ENCODE measurements around the gene MTG2. TPM values are rescaled to one million over a fixed set of nuclear protein-coding genes. Genes with fewer than 3 reads are reported as not detected.
A peak's percentile ranks its signal among the peaks of the same experiment; 100 is the strongest.

The MTG2 gene
- total RNA-seq, 1 donor from 2014 or later, result 21.6 TPM

DNA sequence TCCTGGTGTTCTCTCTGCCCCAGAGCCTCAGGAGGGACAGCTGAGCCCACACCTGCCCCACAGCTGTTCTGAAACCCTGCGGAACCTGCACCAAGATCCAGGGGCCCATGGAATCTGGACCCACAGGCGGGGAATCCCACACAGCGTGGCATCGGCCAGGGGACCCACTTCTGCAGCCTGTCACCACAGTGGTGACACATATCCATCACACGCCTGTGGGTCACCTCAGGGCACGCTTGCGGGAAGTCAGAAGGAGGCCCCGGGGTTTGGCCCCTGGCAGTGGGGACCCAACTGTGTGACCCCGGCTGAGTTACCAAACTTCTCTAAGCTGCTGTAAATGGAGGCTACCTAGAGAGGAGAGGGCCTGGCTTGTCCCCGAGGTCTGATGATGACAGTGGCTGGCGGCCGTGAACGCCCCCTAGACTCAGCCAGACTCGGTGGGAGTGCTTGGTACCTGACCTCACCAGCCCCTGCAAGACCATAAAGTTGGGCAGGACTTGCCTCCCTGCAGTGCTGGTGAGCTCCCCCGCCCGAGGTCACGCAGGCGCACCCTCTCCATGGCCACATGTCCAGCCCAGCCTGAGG lies 39.5 kb downstream of the MTG2 start:
- ATAC-seq (no peak), DNase-seq (ENCODE audit: missing footprints) (no peak)
- intact Hi-C loops (cut with DNase I), result no loop called here

DNA sequence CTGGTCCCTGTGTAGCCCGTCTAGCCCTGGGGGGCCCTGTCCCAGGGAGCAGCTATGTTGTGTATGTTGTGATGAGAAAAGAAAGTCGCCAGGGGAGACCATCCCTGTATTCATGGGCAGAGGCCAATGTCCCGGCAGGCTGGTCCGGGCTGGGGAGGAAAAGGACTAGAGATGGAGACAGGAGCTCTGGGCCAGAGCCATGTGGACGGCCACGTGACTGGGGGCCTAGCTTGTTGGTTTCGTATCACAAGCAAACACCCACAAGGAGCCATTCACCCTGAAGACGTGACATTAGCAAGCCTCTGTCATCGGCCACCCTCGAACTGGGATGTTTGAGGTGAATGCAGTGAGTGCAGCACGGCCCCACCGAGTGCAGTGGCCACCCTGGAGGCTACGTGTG lies 40.1 kb downstream of the MTG2 start:
- ATAC-seq (no peak), DNase-seq (ENCODE audit: missing footprints) (no peak)
- intact Hi-C loops (cut with DNase I), result no loop called here

DNA sequence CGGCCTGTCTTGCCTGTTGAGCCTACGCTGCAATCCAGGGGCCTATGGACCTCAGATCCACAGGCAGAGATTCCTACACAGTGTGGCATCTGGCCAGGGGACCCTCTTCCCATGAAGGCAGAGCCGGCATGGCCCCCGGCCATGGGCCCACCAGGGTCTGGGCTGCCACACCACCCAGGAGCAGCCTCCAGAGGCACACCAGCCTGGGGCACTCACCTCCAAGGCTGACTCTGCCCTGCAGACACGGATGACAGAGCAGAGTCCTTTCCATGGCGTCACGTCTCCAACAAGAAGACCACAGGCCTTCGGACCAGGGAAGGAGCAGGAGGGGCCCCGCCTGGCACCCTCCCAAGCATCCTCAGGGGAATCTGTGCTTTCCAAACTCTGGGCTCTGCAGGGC lies 40.7 kb downstream of the MTG2 start:
- no peak for ATAC-seq
- DNase-seq (ENCODE audit: missing footprints), result no peak
- intact Hi-C loops (cut with DNase I), result no loop called here

DNA sequence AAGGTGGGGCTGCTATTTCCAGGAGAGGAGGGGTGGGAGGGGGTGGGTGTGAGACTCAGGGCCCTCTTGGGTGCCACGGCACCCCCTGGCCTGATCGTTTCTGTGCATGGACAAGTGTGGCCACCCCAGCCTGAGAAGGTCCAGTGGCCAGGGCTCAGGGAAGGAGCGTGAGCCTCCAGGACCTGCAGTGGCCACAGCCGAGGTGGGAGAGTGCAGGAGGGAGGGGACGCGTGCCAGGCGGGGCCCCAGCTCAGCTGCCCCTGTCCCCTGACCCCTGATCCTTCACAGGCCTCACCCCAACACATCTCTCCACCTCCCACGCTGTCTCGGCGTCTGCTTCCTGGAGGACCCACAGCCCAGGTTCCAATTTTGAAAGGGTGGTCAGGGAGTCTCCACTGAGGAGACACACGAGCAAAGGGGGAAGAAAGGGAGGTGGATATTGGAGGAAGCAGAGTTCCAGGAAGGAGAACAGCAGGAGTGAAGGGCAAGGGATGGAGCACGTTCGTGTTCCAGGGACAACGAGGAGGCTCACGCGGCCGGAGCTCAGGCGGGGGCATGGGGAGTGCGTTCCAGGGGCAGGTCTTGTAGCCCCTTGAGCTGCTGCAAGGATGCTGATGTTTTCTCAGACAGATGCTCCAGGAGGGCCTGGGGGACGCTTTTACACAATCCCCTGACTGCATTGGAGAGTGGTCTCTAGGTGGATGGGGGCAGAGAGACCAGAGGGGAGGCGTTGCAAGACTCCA lies 41.5 kb downstream of the MTG2 start:
- DNase-seq (ENCODE audit: missing footprints) (no peak), ATAC-seq (no peak)
- intact Hi-C loops (cut with DNase I), result no loop called here

DNA sequence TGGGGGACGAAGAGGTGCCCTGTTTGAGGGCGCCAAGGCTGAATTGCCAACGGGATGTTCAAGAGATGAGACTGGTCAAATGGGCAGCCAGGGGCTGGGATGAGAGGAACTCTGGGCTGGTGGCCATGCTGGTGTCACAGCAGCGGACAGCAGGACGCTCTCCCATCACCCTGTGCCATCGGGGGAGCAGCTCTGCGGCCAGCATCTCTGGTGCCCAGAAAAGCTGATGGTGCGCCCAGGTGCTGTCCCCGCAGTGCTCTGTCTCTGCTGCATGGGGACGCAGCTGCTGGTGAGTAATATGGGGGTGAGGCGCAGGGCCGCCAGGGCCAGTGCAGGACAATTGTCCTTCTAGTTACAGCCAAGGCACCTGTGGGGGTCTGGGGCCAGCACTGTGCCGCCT lies 42.2 kb downstream of the MTG2 start:
- DNase-seq (ENCODE audit: missing footprints) (no peak), ATAC-seq (no peak)
- intact Hi-C loops (cut with DNase I), result no loop called here

DNA sequence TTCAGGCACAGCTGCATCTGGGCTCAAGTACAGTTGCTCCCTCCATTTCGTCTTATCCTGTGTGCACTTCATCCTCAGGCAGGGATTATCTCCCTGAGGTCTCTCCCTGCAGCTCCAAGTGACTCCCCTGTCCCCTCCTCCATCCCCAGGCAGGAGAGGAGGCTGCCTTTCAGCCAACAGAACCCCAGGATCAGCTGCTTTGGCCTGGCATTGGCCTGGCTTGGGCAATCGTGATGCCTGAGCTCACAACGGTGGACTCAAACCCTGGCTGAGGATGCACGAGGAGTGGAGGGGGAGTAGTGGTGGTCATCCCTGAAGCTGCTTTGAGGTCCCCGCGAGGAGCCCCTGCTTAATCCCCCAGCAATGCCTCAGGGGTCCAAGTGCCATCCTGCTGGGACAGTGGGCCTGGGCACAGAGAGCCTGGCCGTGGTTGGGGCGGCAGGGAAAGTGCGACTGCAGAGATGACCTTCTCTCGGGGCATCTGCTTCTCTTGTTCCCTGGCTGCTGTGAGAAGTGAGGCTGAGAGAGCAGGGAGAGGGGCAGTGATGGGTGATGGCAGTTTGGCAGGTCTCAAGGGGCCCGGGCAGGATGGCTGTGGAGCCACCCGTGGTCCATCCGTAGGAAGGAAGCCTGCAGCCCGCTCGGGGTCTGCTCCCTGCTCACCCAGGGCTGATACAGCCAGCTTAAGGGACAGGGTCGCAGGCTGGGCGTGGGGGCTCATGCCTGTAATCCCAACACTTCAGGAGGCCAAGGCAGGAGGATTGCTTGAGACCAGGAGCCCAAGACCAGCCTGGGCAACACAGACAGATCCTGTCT lies 43.2 kb downstream of the MTG2 start:
- DNase-seq (ENCODE audit: missing footprints) (no peak), ATAC-seq (no peak)
- intact Hi-C loops (cut with DNase I), result no loop called here

DNA sequence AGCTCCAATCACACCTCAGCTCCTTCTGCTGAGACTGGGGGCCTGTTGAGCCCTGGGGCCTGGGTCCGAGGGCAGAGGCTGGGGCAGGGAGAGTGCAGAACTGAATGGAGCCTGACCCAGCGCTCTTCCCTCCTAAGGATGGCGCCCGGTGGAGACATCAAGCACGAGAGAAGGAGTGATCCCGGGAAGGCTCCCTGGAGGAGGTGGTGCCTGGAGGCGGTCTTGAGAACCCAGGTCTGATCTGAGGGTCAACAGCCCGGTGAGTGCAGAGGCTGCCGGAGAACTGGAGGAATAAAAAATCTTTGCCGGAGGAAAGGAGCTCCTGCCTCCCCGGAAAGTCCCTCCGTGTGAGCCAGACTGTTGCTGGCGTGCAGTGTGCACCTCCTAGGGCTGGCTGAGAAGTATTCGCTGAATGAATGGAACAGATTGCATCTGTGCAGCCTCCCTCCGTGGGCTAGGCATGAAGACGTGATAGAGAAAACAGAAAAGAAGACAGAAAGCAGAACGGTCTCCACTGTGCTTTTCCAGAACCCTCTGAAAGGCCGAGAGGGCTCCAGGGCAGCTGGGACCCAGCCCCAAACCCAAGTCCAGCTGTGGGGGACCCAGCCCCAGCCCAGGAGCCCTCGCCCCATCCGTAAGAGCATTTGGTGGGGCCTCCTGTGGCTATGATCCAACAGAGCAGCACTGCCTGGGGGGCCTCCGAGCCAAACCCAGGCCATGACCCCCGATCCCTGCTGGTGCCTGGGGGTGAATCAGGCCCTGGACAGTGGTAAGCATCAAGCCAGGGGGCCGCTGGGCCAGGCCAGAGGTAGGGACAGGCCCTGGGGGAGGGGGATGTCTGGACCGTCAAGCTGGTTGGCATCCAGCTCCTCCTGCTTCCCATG lies 44.1 kb downstream of the MTG2 start:
- intact Hi-C loops (cut with DNase I), result no loop called here
- no peak for ATAC-seq

DNA sequence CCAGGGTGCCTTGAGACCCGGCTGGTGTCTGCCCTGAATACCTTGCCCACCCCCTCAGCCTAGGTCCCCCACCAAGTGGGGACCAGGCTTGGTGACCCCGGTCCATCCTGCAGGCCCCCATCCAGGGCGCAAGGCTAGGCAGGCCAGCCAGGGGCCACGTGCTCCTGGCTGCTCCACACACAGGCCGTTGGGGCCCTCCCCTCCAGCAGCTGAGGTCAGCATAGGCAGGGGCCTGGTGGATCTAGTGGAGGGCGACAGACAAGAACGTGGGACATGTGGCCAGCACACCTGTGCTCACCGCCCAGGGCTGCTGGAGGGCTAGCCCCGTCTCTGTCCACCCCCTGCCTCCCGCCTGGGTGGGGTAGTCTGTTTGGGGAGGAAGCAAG lies 44.8 kb downstream of the MTG2 start:
- DNase-seq (ENCODE audit: missing footprints), result no peak
- intact Hi-C loops (cut with DNase I), result no loop called here
- no peak for ATAC-seq

More for the DNA sequence above, 44.1 kb downstream of the MTG2 start:
- DNase-seq (ENCODE audit: missing footprints), result no peak

DNA sequence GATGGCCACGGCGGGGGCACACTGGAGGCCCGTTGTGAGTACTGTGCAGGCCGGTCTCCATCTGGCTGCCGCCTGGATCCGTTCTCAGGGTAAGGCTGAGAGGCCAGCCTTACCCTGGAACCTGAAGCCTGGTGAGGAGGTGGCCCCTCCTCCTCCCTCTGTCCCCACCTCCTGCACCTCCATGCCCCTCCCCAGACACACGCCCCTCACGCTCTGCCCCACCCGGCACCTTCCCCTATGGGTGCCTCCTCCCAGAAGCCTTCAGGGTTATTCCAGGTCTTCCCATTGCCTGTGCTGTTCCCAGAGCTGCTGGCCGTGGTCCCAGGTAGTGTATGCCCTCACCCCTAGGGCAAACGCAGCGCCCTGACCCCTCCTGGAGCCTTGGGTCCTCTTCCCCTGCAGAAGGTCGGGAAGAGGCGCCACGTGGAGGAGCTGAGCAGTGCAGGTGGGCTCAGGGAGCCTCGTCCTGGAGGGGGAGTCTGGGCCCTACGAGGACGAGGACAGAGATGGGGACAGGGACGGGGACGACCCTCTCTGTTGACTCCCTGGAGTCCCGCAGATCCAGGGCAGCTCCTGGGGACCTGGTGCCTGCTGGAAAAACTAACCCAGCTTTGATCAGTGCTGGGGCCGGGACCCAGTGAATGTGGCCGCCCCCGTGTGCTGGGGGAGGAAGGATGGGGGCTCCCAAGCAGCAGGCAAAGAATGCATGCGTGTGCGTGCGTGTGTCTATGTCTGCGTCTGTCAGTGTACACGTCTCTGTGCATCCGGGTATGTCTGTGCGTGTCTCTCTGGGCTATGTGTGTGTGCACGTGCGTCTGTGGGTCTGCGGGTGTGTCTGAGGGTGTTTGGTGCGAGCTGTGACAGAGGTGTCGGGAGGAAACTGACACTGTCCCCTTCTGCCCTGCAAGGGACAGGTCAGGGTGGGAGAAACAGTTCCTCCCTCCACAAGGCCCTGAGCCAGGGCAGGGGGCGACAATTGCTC lies 45.4 kb downstream of the MTG2 start:
- ATAC-seq (peak; percentile 21), DNase-seq (ENCODE audit: missing footprints) (no peak)
- intact Hi-C loops (cut with DNase I), result no loop called here

DNA sequence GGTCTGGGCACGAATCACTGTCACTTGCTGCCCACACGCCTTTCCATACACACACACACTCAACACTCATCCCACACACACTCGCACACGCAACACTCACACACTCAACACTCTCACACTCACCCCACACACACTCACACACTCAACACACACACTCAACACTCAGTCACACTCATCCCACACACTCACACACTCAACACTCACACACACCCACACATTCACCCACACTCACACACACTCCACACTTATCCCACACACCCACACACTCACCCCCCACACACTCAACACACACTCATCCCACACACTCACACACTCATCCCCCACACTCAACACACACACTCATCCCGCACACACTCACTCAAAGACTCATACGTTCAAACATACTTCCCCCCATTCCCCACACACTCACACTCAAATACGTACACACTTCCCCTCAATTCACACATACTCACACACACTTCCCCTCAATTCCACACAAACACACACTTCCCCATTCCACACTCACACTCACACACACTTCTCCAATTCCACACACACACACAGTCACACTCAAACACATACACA lies 46.2 kb downstream of the MTG2 start:
- intact Hi-C loops (cut with DNase I), result no loop called here
- DNase-seq (ENCODE audit: missing footprints) (no peak), ATAC-seq (no peak)

DNA sequence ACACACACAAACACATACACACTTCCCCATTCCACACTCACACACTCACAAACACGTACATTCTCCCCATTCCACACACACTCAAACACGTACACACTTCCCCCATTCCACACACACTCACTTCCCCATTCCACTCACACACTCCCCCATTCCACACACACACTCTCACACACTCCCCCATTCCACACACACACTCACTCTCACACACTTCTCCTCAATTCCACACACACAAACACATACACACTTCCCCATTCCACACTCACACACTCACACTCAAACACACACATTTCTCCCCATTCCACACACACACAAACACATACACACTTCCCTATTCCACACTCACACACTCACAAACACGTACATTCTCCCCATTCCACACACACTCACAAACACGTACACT lies 46.8 kb downstream of the MTG2 start:
- intact Hi-C loops (cut with DNase I), result no loop called here
- no peak for DNase-seq (ENCODE audit: missing footprints)
- no peak for ATAC-seq

DNA sequence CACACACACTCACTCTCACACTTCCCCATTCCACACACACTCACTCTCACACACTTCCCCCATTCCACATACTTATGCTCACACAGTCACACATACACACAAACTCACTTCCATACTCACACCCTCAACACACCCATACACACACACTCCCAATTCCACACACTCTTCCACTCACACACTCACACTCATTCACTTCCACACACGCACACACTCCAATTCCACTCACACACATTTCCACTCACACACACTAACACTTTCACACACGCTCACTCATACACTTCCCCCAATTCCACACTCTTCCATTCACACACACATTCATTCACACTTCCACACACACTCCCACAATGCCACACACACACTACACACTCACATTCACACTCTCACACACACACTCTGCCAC lies 47.4 kb downstream of the MTG2 start:
- DNase-seq (ENCODE audit: missing footprints) (no peak), ATAC-seq (no peak)
- intact Hi-C loops (cut with DNase I), result no loop called here

DNA sequence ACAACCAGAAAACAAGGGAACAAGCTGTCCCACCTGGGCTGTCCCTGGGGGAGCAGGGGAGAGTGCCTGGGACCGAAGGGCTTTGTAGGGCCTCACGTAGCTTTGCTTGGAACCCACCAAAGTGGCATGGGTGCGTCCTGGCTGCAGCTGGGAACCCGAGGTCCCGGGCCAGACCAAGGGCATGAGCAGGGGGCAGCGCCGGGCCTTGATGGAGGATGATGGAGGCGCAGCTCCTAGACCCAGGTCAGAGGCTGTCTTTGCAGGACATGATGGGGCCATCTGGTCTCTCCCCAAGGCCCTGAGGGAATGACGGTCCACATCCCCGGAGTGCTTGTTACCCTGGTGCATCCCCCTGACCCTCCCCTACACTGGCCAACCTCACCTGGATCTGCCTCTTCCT lies 47.9 kb downstream of the MTG2 start:
- ATAC-seq (no peak), DNase-seq (ENCODE audit: missing footprints) (no peak)
- intact Hi-C loops (cut with DNase I), result no loop called here

DNA sequence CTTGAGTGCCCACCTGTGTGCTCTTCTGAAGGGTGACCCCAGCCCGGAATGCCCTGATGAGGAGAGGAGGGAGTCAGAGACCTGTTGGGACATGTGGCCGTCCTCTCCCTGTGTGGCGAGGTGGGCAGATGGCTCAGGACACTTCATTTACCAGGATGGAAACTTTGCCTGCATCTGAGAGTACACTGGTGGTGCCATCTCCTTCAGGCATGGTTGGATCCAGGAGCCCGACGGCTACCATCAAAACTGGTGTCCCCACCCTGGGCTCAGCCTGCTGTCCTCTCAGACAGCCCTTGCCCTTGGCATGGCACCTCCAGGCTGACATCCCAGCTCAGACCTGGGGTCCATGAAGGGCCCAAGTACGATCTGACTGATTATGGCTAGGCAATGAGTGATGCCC lies 48.5 kb downstream of the MTG2 start:
- ATAC-seq (no peak), DNase-seq (ENCODE audit: missing footprints) (no peak)
- intact Hi-C loops (cut with DNase I), result no loop called here

DNA sequence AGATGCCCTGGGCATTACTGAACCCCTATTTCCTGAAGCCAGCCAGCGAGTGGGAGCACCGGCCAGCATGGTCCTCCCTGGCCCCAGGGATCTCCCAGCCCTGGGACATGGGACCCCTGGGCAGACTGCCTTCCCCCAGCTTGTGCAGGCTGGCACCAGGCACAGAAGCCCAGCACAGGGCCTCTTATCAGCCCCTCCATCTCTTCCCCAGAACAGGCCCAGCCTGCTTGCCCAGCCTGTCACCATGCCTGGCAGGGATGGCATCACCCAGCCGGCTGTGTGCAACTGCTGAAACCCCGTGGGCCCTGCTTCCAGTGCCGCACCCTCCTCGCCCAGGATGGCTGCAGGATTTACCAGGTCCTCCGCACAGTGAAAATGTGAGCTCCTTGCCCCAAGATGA lies 49.4 kb downstream of the MTG2 start:
- intact Hi-C loops (cut with DNase I), result no loop called here
- no peak for ATAC-seq
- no peak for DNase-seq (ENCODE audit: missing footprints)

DNA sequence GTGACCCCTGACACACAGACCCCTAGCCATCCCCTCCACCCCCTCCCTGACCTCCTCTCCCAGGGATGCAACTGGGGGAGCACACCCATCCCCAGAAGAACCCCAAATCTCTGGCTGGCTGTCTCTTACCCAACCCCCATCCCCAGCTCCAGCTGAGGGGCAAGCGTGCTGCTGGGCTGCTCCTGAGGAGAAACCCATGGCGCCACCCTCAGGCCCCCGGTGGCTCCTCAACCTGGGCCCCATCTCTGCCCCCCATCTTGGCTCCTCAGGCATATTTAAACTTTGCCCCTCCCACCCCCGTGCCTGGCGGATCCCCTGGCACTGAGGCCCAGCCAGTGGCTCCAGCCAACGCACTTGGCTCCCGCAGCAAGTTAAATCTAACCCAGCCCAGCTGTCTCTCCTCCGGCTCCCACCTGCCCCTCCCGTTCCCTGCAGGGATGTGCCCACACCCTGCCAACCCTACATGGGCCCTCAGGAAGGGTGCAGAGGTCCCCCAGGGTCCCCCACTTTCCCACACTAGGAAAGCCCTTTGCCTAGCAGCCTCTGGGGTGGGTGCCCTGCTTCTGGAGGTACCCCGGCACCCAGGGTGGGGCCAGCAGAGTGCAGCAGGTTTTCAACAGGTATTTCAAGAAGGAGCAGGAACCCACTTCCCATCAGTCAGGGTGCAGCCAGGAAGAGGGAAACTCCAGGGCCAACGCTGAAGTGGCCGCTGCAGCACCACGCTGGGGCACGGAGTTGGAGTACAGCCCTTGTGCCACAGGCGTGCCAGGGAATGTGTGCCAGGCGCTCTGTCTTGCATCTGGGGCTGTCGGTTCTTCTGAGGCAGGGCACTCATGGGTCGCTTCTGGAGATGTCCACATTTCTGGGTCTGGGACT lies 50.2 kb downstream of the MTG2 start:
- peak; percentile 62 for DNase-seq (ENCODE audit: missing footprints)
- peak; percentile 47 for ATAC-seq
- intact Hi-C loops (cut with DNase I), result no loop called here

DNA sequence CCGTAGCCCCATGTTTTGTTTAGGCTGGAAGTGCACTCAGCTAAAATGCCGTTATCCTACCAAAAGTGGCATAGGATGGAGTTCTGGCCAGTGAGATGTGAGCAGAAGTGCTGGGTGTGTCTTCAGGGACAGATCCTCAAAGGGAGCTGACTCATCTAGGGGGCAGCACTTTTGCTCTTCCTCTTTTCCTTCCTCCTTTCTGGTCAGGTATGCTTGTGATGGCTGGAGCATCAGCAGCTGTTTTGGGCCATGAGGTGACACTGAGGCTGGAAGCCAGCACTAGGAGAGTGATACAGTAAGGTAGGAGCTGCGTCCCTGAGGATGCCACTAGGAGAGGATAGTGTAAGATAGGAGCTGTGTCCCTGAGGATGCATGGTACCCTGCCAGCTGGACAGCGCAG lies 50.9 kb downstream of the MTG2 start:
- DNase-seq (ENCODE audit: missing footprints), result peak; percentile 7
- no peak for ATAC-seq
- intact Hi-C loops (cut with DNase I), result no loop called here

Measured in Right ventricle myocardium inferior (tissue), 1 donor.